ENCODE measurements around the gene SLC9A3.

GRCh38 chr5:573976-574375 is 49.7 kb upstream of the SLC9A3 start:
- TF ChIP-seq POLR2A (IDR thresholded peaks at IDR 0.05; ENCODE audit: low read depth, low read length): no peak
- TF ChIP-seq TAF1 (IDR thresholded peaks at IDR 0.05; ENCODE audit: low read depth, low read length): no peak
- TF ChIP-seq SPI1 (IDR thresholded peaks at IDR 0.05; ENCODE audit: low read depth, low read length): no peak
- TF ChIP-seq POLR2AphosphoS5 (IDR thresholded peaks at IDR 0.05; ENCODE audit: low read depth, low read length): no peak
- TF ChIP-seq POU2F2 (IDR thresholded peaks at IDR 0.05; ENCODE audit: low read depth, low read length): no peak
